HEK293 (cell line): Measurements from ENCODE around the gene IGF1R.

ENCODE experiments used
- CTCF ChIA-PET: fragments of 350-600 bp; formaldehyde crosslinking; extraction: SDS; loops from one replicate; lab custom pipeline; 2021; ENCODE audit warnings: antibody characterized with exemption; lab: Yijun Ruan, JAX
- POLR2A ChIA-PET: fragments of 300-600 bp; formaldehyde crosslinking; extraction: SDS; loops from one replicate; lab custom pipeline; 2020; ENCODE audit warnings: antibody characterized with exemption, inconsistent platforms; lab: Yijun Ruan, JAX
- H3K27ac ChIP-seq: fragments of 200-500 bp; sonication (Bioruptor generic); 2 replicates; pipeline ENCODE4 v1.5.1; 2014; ENCODE audit warnings: low read depth, low read length, control low read depth, inconsistent platforms; ENCODE audit errors: extremely low read depth
- H3K36me3 ChIP-seq, 2 experiments: fragments of 200-500 bp in 1 of 2; sonication (Bioruptor generic) in 1 of 2; 1 replicate in 1 of 2; 2 replicates in 1 of 2; pipeline ENCODE4 v1.5.1; 2014 to 2017; ENCODE audit warnings: inconsistent platforms in 2 of 2, low read length in 2 of 2; ENCODE audit not compliant: control insufficient read depth in 2 of 2, insufficient read depth in 1 of 2
- H3K4me1 ChIP-seq: fragments of 200-500 bp; sonication (Bioruptor generic); 2 replicates; pipeline ENCODE4 v1.5.1; 2014; ENCODE audit warnings: mild to moderate bottlenecking, low read length, inconsistent platforms; ENCODE audit not compliant: control insufficient read depth, insufficient read depth
- H3K4me3 ChIP-seq: 2 replicates; pipeline ENCODE4 v1.5.1; 2011; ENCODE audit warnings: low read depth, mild to moderate bottlenecking, control low read depth, low read length, moderate library complexity
- H3K9me3 ChIP-seq: fragments of 200-500 bp; sonication (Bioruptor generic); 2 replicates; pipeline ENCODE4 v1.5.1; 2014; ENCODE audit warnings: low read depth, low read length, inconsistent platforms; ENCODE audit not compliant: control insufficient read depth, insufficient read depth
- EGR2 ChIP-seq: fragments of 450-650 bp; formaldehyde crosslinking; IDR thresholded peaks from 2 replicates; pipeline ENCODE4 v1.5.1; 2016; ENCODE audit warnings: low read depth, missing biosample characterization, missing genetic modification characterization
- FEZF1 ChIP-seq: fragments of 450-650 bp; formaldehyde crosslinking; IDR thresholded peaks from 2 replicates; pipeline ENCODE4 v1.5.1; 2016; ENCODE audit warnings: missing biosample characterization, missing genetic modification characterization
- KLF1 ChIP-seq: fragments of 450-650 bp; formaldehyde crosslinking; IDR thresholded peaks from 2 replicates; pipeline ENCODE4 v1.5.1; 2016; ENCODE audit warnings: missing biosample characterization, missing genetic modification characterization
- OSR2 ChIP-seq: fragments of 450-650 bp; formaldehyde crosslinking; IDR thresholded peaks from 2 replicates; pipeline ENCODE4 v1.5.1; 2016; ENCODE audit warnings: missing biosample characterization, missing genetic modification characterization
- SCRT1 ChIP-seq: fragments of 450-650 bp; formaldehyde crosslinking; IDR thresholded peaks from 2 replicates; pipeline ENCODE4 v1.5.1; 2016; ENCODE audit warnings: missing biosample characterization, missing genetic modification characterization, borderline replicate concordance
- TCF7L2 ChIP-seq: IDR thresholded peaks from 2 replicates; pipeline ENCODE4 v1.6.1; 2011; ENCODE audit warnings: low read depth, mild to moderate bottlenecking, inconsistent platforms, low read length, moderate library complexity, borderline replicate concordance
- ZFP37 ChIP-seq: fragments of 450-650 bp; formaldehyde crosslinking; IDR thresholded peaks from 2 replicates; pipeline ENCODE4 v1.5.1; 2016; ENCODE audit warnings: missing biosample characterization, missing genetic modification characterization
- ZNF121 ChIP-seq: fragments of 450-650 bp; formaldehyde crosslinking; IDR thresholded peaks from 2 replicates; pipeline ENCODE4 v1.5.1; 2016; ENCODE audit warnings: missing biosample characterization, missing genetic modification characterization
- ZNF138 ChIP-seq: fragments of 450-650 bp; formaldehyde crosslinking; IDR thresholded peaks from 2 replicates; pipeline ENCODE4 v1.5.1; 2016; ENCODE audit warnings: missing biosample characterization, missing genetic modification characterization, borderline replicate concordance
- ZNF146 ChIP-seq: fragments of 450-650 bp; formaldehyde crosslinking; IDR thresholded peaks from 2 replicates; pipeline ENCODE4 v1.5.1; 2016; ENCODE audit warnings: missing biosample characterization, missing genetic modification characterization
- ZNF174 ChIP-seq: fragments of 450-650 bp; formaldehyde crosslinking; IDR thresholded peaks from 2 replicates; pipeline ENCODE4 v1.5.0; 2017; ENCODE audit warnings: missing biosample characterization, mild to moderate bottlenecking, missing genetic modification characterization
- ZNF221 ChIP-seq: fragments of 450-650 bp; formaldehyde crosslinking; IDR thresholded peaks from 2 replicates; pipeline ENCODE4 v1.5.1; 2017; ENCODE audit warnings: missing biosample characterization, missing genetic modification characterization, borderline replicate concordance
- ZNF24 ChIP-seq: fragments of 450-650 bp; formaldehyde crosslinking; IDR thresholded peaks from 2 replicates; pipeline ENCODE4 v1.5.1; 2016; ENCODE audit warnings: missing biosample characterization, missing genetic modification characterization
- ZNF324 ChIP-seq: fragments of 450-650 bp; formaldehyde crosslinking; IDR thresholded peaks from 2 replicates; pipeline ENCODE4 v1.5.1; 2016; ENCODE audit warnings: missing biosample characterization, missing genetic modification characterization
- ZNF426 ChIP-seq: fragments of 450-650 bp; formaldehyde crosslinking; IDR thresholded peaks from 2 replicates; pipeline ENCODE4 v1.5.1; 2017; ENCODE audit warnings: missing biosample characterization, missing genetic modification characterization, mild to moderate bottlenecking, inconsistent platforms, moderate library complexity
- ZNF548 ChIP-seq: fragments of 450-650 bp; formaldehyde crosslinking; IDR thresholded peaks from 2 replicates; pipeline ENCODE4 v1.5.1; 2016; ENCODE audit warnings: missing biosample characterization, missing genetic modification characterization
- ZNF561 ChIP-seq: fragments of 450-650 bp; IDR thresholded peaks from 2 replicates; pipeline ENCODE4 v1.5.1; 2018; ENCODE audit warnings: missing biosample characterization, missing genetic modification characterization, borderline replicate concordance
- ZNF600 ChIP-seq: fragments of 450-650 bp; formaldehyde crosslinking; IDR thresholded peaks from 2 replicates; pipeline ENCODE4 v1.5.1; 2016; ENCODE audit warnings: missing biosample characterization, missing genetic modification characterization
- ZNF629 ChIP-seq: fragments of 450-650 bp; formaldehyde crosslinking; IDR thresholded peaks from 2 replicates; pipeline ENCODE4 v1.5.1; 2017; ENCODE audit warnings: missing biosample characterization, missing genetic modification characterization
- ZNF664 ChIP-seq: fragments of 450-650 bp; formaldehyde crosslinking; IDR thresholded peaks from 2 replicates; pipeline ENCODE4 v1.5.1; 2016; ENCODE audit warnings: missing biosample characterization, missing genetic modification characterization
- ZNF701 ChIP-seq: fragments of 450-650 bp; formaldehyde crosslinking; IDR thresholded peaks from 2 replicates; pipeline ENCODE4 v1.5.1; 2016; ENCODE audit warnings: missing biosample characterization, missing genetic modification characterization
- ZNF843 ChIP-seq: fragments of 450-650 bp; formaldehyde crosslinking; IDR thresholded peaks from 2 replicates; pipeline ENCODE4 v1.5.1; 2016; ENCODE audit warnings: missing biosample characterization, missing genetic modification characterization
- ZSCAN16 ChIP-seq: fragments of 450-650 bp; formaldehyde crosslinking; IDR thresholded peaks from 2 replicates; pipeline ENCODE4 v1.5.1; 2016; ENCODE audit warnings: missing biosample characterization, missing genetic modification characterization
- ZXDB ChIP-seq: fragments of 450-650 bp; formaldehyde crosslinking; IDR thresholded peaks from 2 replicates; pipeline ENCODE4 v1.5.1; 2016; ENCODE audit warnings: missing biosample characterization, missing genetic modification characterization
- TF ChIP-seq, protein P1 (sequence below): fragments of 450-650 bp; formaldehyde crosslinking; IDR thresholded peaks from 2 replicates; pipeline ENCODE4 v1.5.1; 2016; ENCODE audit warnings: missing biosample characterization, missing genetic modification characterization
- TF ChIP-seq, protein P2 (sequence below): fragments of 450-650 bp; IDR thresholded peaks from 2 replicates; pipeline ENCODE4 v1.5.1; 2018; ENCODE audit warnings: missing biosample characterization, mild to moderate bottlenecking, missing genetic modification characterization
- TF ChIP-seq, protein P3 (sequence below): fragments of 450-650 bp; IDR thresholded peaks from 2 replicates; pipeline ENCODE4 v1.5.1; 2018; ENCODE audit warnings: missing biosample characterization, missing genetic modification characterization

Gene IGF1R

DNA sequence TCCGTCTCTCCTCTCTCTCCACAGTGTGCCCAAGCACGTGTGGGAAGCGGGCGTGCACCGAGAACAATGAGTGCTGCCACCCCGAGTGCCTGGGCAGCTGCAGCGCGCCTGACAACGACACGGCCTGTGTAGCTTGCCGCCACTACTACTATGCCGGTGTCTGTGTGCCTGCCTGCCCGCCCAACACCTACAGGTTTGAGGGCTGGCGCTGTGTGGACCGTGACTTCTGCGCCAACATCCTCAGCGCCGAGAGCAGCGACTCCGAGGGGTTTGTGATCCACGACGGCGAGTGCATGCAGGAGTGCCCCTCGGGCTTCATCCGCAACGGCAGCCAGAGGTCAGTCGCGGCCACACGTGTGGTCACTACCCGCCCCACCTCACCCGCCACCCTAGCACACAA, 243.0 kb downstream of the IGF1R start:
- no peak overlapping the region for H3K27ac ChIP-seq
- no peaks in the 10 kb centered on the region for H3K36me3 ChIP-seq
- POLR2A ChIA-PET = no interaction called here
- H3K4me1 ChIP-seq = peaks cover 29% of the 10 kb centered on the region
- no peak for TF ChIP-seq ZFP37 (tag by site-specific recombination)
- TF ChIP-seq, protein P1, sequence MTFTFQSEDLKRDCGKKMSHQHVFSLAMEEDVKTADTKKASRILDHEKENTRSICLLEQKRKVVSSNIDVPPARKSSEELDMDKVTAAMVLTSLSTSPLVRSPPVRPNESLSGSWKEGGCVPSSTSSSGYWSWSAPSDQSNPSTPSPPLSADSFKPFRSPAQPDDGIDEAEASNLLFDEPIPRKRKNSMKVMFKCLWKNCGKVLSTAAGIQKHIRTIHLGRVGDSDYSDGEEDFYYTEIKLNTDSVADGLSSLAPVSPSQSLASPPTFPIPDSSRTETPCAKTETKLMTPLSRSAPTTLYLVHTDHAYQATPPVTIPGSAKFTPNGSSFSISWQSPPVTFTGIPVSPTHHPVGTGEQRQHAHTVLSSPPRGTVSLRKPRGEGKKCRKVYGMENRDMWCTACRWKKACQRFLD (tag by site-specific recombination) = no peak
- no peak for TF ChIP-seq ZNF174
- TF ChIP-seq, protein P2, sequence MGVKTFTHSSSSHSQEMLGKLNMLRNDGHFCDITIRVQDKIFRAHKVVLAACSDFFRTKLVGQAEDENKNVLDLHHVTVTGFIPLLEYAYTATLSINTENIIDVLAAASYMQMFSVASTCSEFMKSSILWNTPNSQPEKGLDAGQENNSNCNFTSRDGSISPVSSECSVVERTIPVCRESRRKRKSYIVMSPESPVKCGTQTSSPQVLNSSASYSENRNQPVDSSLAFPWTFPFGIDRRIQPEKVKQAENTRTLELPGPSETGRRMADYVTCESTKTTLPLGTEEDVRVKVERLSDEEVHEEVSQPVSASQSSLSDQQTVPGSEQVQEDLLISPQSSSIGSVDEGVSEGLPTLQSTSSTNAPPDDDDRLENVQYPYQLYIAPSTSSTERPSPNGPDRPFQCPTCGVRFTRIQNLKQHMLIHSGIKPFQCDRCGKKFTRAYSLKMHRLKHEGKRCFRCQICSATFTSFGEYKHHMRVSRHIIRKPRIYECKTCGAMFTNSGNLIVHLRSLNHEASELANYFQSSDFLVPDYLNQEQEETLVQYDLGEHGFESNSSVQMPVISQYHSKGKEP (tag by site-specific recombination) = no peak
- TF ChIP-seq ZSCAN16 (tag by site-specific recombination) = no peak
- no peak for TF ChIP-seq ZNF221 (tag by site-specific recombination)
- no peak for TF ChIP-seq ZNF701
- no peak for TF ChIP-seq ZNF548 (tag by site-specific recombination)
- TF ChIP-seq TCF7L2 = no peak
- TF ChIP-seq ZNF138 (tag by site-specific recombination) = no peak
- TF ChIP-seq ZNF664 (tag by site-specific recombination) = no peak
- no peak for TF ChIP-seq ZNF146 (tag by site-specific recombination)
- TF ChIP-seq ZNF843 = no peak
- TF ChIP-seq ZNF121 (tag by site-specific recombination) = no peak
- TF ChIP-seq ZNF561 (tag by site-specific recombination) = no peak
- no peak for TF ChIP-seq ZNF426 (tag by site-specific recombination)
- CTCF ChIA-PET = interaction anchor here (7.3 kb wide), 1 partner anchor 9 kb away, joined by 66 read pairs; no protein-coding TSS in a partner anchor
- H3K4me3 ChIP-seq = no peak overlapping the region
- no peaks in the 10 kb centered on the region for H3K9me3 ChIP-seq

DNA sequence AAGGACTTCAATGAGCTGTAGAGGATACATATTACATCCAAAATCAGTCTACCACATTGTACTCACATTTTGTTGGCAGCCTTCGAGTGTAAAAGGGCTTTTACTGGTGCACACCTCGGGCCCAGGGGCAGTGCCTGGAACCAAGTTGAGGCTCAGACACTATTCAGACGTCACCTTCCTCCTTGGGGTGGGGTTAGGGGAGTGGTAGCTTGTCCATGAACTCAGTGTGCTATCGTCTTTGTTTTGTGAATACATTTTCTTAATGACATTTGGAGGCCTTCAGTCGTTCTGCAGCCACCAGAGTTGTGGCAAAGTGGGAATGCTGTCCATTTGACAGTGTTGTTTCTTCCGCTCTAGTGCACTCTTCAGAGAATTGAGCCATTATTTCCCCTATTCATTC, 245.1 kb downstream of the IGF1R start:
- H3K4me1 ChIP-seq = peaks cover 43% of the 10 kb centered on the region
- CTCF ChIA-PET = interaction anchor here (0.6 to 7.3 kb wide), 11 partner anchors 11 to 452 kb away, joined by 3 to 66 read pairs (median 4); no protein-coding TSS in a partner anchor
- POLR2A ChIA-PET = interaction anchor here (0.6 kb wide), 1 partner anchor 117 kb away, joined by 3 read pairs; no protein-coding TSS in a partner anchor

More for the DNA sequence above, 245.1 kb downstream of the IGF1R start:
- Histone ChIP-seq H3K4me3 (no peak overlapping the region), H3K27ac (peak overlapping the region; percentile 33), H3K36me3 (no peaks in the 10 kb centered on the region), H3K9me3 (no peaks in the 10 kb centered on the region)
- peak; percentile 83 for TF ChIP-seq FEZF1 (tag by site-specific recombination)
- TF ChIP-seq ZNF24 = peak; percentile 74; the same call in 1 of the 2 replicates
- TF ChIP-seq, protein P3, sequence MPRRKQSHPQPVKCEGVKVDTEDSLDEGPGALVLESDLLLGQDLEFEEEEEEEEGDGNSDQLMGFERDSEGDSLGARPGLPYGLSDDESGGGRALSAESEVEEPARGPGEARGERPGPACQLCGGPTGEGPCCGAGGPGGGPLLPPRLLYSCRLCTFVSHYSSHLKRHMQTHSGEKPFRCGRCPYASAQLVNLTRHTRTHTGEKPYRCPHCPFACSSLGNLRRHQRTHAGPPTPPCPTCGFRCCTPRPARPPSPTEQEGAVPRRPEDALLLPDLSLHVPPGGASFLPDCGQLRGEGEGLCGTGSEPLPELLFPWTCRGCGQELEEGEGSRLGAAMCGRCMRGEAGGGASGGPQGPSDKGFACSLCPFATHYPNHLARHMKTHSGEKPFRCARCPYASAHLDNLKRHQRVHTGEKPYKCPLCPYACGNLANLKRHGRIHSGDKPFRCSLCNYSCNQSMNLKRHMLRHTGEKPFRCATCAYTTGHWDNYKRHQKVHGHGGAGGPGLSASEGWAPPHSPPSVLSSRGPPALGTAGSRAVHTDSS (tag by site-specific recombination) = no peak
- 0 out of 2 replicates have a peak, but pooled peaks have one; percentile 26 for TF ChIP-seq OSR2 (tag by site-specific recombination)
- no peak for TF ChIP-seq EGR2 (tag by site-specific recombination)
- no peak for TF ChIP-seq ZNF324 (tag by site-specific recombination)
- TF ChIP-seq SCRT1 (tag by site-specific recombination) = no peak
- peak; percentile 64; the same call in 1 of the 2 replicates for TF ChIP-seq KLF1
- 0 out of 2 replicates have a peak, but pooled peaks have one; percentile 8 for TF ChIP-seq ZXDB
- TF ChIP-seq ZNF629 (tag by site-specific recombination) = peak; percentile 35; the same call in 1 of the 2 replicates
- no peak for TF ChIP-seq ZNF701
- peak; percentile 83 for TF ChIP-seq ZNF600
